Measurements from ENCODE around the gene ATP2B3.

The ATP2B3 gene

DNA sequence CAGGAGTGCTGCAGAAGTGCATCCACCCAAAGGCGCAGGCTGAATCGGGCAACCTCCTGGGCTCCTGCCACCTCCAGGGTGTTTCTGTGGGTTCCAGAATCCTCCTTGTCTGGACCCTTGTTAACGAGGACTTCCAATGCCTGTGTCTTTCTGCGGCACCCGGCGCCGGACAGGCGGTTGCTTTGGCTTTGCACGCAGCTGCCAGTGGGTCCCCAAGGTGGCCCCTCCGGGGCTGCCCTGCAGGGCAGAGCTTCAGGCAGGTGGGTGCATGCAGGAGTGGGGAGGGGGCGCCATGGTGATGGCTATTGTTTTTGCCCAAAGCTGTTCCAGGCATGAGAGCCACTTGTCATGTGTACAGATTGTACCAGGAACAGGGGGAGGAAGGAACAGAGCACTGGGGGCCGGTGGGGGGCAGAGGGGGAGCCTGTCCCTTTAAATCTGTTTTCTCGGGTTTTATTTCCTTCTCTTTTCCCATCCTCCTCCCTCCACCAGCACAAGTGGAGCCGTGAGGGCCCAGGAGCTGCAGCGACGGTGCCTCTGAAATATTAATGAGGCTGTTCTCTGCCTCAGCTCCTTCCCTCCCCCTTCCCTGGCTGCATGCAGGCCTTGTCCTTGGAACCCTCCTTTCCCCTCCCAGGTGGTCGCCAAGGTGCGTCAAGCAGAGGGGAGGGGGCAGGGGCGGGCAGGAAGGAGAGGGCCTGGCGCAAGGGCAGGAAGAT lies 13.1 kb downstream of the ATP2B3 start:
- DNase-seq (ENCODE audit: extremely low read depth in 1 of 2, low read depth in 1 of 2): no peak

DNA sequence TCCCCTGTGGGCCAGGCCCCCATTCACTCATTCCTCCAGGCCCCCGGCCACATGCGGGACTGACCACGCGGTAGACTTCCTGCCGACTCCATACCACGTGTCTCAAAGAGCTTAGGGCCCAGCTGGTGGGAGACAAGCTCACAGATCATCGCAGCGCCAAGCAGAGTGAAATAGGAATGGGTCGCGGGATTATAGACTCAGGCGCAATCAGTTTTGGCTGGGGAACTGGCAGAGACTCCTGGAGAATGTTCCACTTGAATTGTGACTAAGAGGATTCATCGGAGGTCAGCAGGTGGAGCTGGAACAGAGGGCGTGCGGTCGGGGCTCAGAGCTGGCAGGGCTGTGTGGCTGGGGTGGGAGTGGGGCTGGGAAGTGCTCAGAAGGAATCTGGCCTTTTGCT lies 15.6 kb downstream of the ATP2B3 start:
- DNase-seq (ENCODE audit: extremely low read depth in 1 of 2, low read depth in 1 of 2): no peak

- no peak for DNase-seq (ENCODE audit: extremely low read depth in 1 of 2, low read depth in 1 of 2)
Measured at GRCh38 chrX:153537080-153537479, 19.6 kb downstream of the ATP2B3 start.

DNA sequence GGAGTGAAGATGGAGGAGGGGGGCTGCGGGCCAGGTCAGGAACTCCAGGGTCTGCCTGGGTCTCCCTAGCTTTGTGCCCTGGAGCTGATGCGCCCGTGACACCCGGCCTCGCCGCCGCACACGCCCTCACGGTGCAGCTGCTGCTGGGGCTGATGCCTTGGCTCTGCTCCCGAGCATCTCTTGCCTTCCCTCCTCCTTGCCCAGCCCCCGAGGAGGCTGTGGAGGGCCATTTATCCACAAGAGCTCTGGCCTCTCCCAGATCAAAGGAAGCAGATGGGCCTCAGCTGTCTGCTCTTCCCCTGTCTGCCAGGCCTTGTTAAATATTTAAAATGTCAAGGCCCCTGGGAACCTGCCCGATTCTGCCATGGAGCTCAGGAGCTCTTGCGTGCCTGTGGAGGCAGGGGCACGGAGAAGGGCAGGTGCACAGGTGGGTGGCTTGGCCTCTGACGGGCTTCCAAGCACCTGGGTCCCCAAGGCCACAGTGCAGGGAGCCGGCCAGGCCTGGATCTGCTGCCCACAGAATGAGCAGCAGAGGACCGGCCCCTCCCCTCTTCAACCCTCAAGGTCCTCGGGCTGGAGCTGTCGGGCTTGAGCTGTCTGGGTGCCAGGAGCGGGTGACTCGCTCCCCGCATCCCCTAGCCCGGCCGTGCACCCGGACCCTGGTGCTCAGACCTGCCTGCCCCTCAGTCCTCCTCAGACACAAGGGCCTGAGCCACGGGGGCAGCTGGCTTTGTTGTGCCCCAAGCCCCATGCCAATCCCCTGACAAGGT lies 20.3 kb downstream of the ATP2B3 start:
- no peak for DNase-seq (ENCODE audit: extremely low read depth in 1 of 2, low read depth in 1 of 2)

DNA sequence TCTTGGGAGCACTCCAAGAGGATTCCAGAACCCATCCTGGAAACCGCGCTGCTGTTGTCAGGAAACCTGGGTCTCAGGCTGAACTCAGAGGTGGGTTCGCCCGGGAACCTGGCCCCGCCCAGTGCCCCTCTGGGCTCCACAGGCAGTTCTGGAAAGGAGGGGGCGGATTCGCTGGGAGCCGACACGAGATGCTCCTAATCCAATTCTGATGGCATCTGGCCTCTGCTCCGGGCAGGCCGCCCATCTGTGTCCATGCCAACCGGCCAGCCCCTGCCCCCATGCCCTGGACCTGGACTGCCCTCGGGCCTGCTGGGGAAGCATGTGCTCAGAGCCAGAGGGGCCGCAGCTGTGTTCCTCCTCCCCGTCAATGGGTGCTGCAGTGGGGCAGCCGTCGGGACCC lies 21.0 kb downstream of the ATP2B3 start:
- no peak for DNase-seq (ENCODE audit: extremely low read depth in 1 of 2, low read depth in 1 of 2)

DNA sequence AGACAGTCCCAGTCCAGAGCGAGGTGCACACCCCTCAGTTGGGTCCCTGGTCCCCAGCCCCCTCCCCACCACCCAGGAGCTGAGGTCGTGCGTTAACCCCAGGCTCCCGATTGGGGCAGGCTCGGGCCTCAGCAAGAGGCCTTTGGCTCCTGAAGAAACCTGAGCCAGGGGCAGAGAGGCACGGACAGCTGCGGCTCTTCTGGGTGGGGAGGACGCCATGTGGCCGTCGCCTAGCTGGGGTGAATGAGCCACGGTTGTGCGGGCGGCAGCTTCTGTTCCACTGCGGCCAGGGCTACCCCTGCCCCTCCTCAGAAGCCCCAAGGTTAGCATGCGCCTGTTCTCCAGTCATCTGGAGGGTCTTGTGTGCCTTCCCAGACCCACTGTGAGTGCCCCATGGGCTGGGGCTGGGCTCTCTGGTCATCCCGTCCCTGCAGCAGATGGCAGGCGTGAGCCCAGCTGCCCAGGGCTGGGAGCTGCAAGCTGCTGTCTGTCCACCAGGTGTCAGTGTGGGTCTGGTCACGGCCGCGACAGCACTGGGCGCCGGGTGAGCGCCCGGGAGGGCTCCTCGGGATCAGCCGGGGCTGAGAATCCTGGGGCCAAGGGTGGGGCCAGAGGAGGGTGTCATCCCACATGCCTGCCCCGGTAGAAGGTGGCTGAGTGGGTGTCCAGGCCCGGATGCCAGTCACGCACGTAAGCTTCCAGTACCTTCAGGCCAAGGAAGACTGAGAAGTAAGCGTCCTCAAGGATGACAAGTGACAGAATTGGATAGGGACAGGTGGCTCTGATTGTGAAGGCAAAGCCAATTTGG lies 21.9 kb downstream of the ATP2B3 start:
- DNase-seq (ENCODE audit: extremely low read depth in 1 of 2, low read depth in 1 of 2): peak; percentile 12 to 22

GRCh38 chrX:153539979-153540358 lies 22.5 kb downstream of the ATP2B3 start:
- DNase-seq (ENCODE audit: extremely low read depth in 1 of 2, low read depth in 1 of 2): no peak

GRCh38 chrX:153544727-153545126 lies 27.3 kb downstream of the ATP2B3 start:
- DNase-seq (ENCODE audit: extremely low read depth in 1 of 2, low read depth in 1 of 2): no peak

GRCh38 chrX:153546386-153546785 lies 28.9 kb downstream of the ATP2B3 start:
- no peak for DNase-seq (ENCODE audit: extremely low read depth in 1 of 2, low read depth in 1 of 2)

DNA sequence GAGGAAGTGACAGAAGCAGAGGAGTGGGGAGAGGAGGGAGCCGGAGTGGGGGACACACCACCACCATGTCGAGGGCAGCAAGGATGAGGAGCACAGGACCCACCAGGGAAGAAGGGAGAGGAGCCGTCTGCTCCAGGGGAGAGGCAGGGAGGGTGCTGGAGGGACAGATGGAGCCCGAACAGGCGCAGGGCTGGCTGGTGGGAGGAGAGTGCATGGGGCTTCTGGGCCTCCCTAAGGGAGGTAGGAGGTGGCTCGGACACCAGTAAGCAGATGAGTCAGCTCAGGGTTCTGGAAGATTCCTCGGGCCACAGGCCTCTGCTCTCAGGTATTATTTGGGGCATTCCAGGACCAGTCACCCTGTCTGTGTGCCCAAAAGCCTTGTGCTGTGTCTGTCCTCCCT lies 29.8 kb downstream of the ATP2B3 start:
- DNase-seq (ENCODE audit: extremely low read depth in 1 of 2, low read depth in 1 of 2): no peak

DNA sequence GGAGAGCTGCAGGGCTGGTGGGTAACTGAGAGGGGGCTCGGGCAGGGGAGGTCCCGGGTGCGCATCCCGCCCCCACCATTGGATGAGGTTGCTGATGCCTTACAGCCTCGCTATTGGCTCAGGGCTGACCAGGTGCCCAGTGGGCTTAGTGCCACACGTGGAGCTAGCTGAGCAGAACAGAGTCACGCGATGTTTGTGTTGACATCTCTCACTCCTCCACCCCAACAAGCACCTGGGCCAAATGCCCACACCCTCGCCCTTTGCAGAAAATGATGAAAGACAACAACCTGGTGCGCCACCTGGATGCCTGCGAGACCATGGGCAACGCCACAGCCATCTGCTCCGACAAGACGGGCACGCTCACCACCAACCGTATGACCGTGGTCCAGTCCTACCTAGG lies 31.8 kb downstream of the ATP2B3 start:
- DNase-seq (ENCODE audit: extremely low read depth in 1 of 2, low read depth in 1 of 2): no peak

- DNase-seq (ENCODE audit: extremely low read depth in 1 of 2, low read depth in 1 of 2): no peak
Measured at GRCh38 chrX:153549807-153550206, 32.4 kb downstream of the ATP2B3 start.

DNA sequence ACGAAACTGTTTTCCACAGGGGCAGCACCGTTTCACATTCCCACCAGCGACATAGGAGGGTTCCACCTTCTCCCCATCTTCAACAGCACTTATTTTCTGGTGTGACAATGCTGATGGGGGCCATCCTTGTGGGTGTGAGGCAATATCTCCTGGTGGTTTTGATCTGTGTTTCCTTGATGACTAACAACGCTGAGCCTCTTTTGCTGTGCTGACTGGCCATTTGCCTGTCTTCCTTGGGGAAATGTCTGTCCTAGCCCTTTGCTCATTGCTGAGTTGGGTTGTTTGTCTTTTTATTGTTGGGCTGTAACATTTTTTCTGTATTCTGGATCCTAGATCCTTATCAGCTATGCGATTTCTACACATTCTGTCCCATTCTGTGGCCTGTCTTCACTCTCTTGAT lies 33.7 kb downstream of the ATP2B3 start:
- no peak for DNase-seq (ENCODE audit: extremely low read depth in 1 of 2, low read depth in 1 of 2)

DNA sequence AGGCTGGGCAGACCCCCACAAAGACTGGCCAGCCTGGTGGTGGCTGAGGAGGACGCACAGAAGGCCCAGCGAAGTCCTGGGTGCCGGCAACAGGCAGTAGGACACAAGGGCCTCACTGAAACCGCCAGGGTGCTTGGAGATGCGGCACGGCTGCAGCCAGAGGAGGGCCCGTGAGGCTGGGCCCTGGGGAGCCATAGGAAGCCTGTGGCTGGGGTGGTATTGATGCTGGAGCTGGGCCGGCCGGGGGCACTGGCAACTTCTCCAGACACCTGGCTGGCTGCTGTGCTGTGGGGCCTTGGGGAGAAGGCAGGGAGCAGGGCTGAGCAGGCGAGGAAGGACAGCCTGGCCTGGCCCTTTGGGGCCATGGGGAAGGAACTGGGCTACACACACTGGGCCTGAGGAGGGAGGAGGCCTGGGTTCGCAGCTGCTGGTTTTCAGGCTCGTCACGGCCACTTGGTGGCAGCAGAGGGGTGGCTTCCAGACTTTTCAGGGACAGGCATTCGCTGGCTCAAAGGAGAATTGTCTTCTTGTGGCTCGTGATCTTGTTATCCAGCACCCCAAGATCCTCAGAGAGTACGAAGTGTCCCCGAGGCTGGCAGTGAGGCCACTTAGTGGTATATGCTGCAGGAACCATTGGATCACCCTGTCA lies 37.2 kb downstream of the ATP2B3 start:
- DNase-seq (ENCODE audit: extremely low read depth in 1 of 2, low read depth in 1 of 2): peak; percentile 15 to 23

DNA sequence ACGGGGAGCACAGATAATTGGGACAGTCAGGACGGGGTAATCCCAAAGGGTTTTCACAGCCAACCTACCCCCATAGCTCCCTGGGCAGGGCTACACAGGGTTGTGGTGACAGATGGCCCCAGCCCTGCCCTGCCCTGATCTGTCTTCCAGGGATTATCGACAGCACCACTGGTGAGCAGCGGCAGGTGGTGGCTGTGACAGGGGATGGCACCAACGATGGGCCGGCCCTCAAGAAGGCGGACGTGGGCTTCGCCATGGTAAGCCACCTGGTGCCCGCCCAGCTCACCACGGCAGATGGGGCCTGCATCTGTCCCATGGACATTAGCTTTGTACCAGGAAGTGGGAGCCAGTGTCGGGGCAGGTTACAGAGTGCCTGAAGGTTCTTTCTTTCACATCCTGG lies 39.3 kb downstream of the ATP2B3 start:
- no peak for DNase-seq (ENCODE audit: extremely low read depth in 1 of 2, low read depth in 1 of 2)

DNA sequence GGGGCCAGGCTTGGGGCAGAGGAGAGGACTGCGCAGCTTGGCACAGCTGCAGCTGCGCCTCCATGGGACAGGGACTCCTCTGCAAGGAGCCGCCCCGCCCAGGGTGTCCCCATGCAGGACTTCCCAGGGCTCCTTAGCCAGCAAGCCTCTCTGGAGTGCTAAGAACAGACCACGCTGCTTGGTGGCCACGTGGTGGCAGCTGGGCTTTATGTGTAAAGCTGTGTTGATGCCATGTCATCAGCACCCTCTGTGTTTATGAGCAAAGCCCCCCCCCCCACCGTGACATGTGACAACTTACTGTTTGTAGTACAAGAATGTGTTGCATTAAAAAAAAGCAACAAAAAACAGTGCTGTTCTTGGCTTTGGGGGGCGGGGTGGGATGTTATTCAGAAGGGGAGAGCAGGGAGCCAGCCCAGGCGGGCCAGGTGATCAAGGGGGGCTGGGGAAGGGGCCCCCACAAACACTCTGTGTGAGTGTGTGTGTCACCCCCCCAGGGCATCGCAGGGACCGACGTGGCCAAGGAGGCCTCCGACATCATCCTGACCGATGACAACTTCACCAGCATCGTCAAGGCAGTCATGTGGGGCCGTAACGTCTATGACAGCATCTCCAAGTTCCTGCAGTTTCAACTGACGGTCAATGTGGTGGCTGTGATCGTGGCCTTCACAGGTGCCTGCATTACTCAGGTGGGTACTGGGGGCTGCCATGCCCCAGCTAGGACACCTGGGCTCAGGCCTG lies 40.3 kb downstream of the ATP2B3 start:
- no peak for DNase-seq (ENCODE audit: extremely low read depth in 1 of 2, low read depth in 1 of 2)

GRCh38 chrX:153560000-153560399 lies 42.6 kb downstream of the ATP2B3 start:
- DNase-seq (ENCODE audit: extremely low read depth in 1 of 2, low read depth in 1 of 2): no peak

GRCh38 chrX:153560466-153560865 lies 43.0 kb downstream of the ATP2B3 start:
- DNase-seq (ENCODE audit: extremely low read depth in 1 of 2, low read depth in 1 of 2): no peak

GRCh38 chrX:153561337-153561736 lies 43.9 kb downstream of the ATP2B3 start:
- DNase-seq (ENCODE audit: extremely low read depth in 1 of 2, low read depth in 1 of 2): no peak

GRCh38 chrX:153562546-153562945 lies 45.1 kb downstream of the ATP2B3 start:
- DNase-seq (ENCODE audit: extremely low read depth in 1 of 2, low read depth in 1 of 2): no peak

Data from activated CD8-positive, alpha-beta memory T cell treated with anti-CD3 and anti-CD28 coated beads for 1 hour (primary cell).